PFSK-1 (cell line): ENCODE measurements around the gene FRMD4B.

Experiments
- FOXP2 ChIP-seq: optimal IDR thresholded peaks from 2 replicates; pipeline ENCODE3; 2011; ENCODE audit warnings: borderline replicate concordance, control low read depth, inconsistent platforms; ENCODE audit not compliant: insufficient read depth; ENCODE audit errors: extremely low read length, extremely low read depth
- POLR2AphosphoS5 ChIP-seq: IDR thresholded peaks from 2 replicates; pipeline ENCODE4 v1.6.1; 2012; ENCODE audit warnings: low read depth, mild to moderate bottlenecking, control low read depth, low read length, moderate library complexity
- REST ChIP-seq, 2 experiments: IDR thresholded peaks; 2 replicates each; pipeline versions ENCODE4 v1.6.1 to v1.8.0; 2011 to 2012; ENCODE audit warnings: low read depth in 2 of 2, low read length in 2 of 2, control low read depth in 1 of 2, inconsistent platforms in 1 of 2, mild to moderate bottlenecking in 1 of 2, moderate library complexity in 1 of 2; ENCODE audit not compliant: insufficient read depth in 1 of 2
- SIN3A ChIP-seq: IDR thresholded peaks from 2 replicates; pipeline ENCODE4 v1.6.1; 2012; ENCODE audit warnings: mild to moderate bottlenecking, low read length, moderate library complexity, borderline replicate concordance; ENCODE audit not compliant: insufficient read depth
- TAF1 ChIP-seq: IDR thresholded peaks from 2 replicates; pipeline ENCODE4 v1.6.1; 2012; ENCODE audit warnings: low read length, control low read depth, borderline replicate concordance; ENCODE audit not compliant: insufficient read depth

GRCh38 chr3:69359339-69359893 is 26.5 kb downstream of the FRMD4B start:
- TF ChIP-seq POLR2AphosphoS5, result no peak
- TF ChIP-seq REST (IDR thresholded peaks at IDR 0.05; ENCODE audit: insufficient read depth in 1 of 2, low read depth in 2 of 2, low read length in 2 of 2), result no peak
- no peak for TF ChIP-seq SIN3A
- no peak for TF ChIP-seq TAF1
- no peak for TF ChIP-seq FOXP2
